IPS-NIHi7 (cell line): ENCODE results near the gene L3MBTL4.
A peak's percentile ranks its signal among the peaks of the same experiment; 100 is the strongest.
"Not testable (repeated sequence)": the region's sequence is repeated elsewhere in the genome, so short reads cannot be mapped to it uniquely, and the experiment has no call there.

Experiments
- DNase-seq: peaks from one replicate; pipeline ENCODE4 v3.0.0; 2012; ENCODE audit warnings: mixed read lengths; ENCODE audit errors: extremely low spot score

The L3MBTL4 gene

GRCh38 chr18:6311456-6312215, 103.1 kb downstream of the L3MBTL4 start:
- DNase-seq: no peak

- DNase-seq: no peak
Observed at GRCh38 chr18:6310714-6311113, 104.0 kb downstream of the L3MBTL4 start.

- DNase-seq: no peak
Observed at GRCh38 chr18:6297875-6298274, 116.8 kb downstream of the L3MBTL4 start.

GRCh38 chr18:6294148-6294784, 120.4 kb downstream of the L3MBTL4 start:
- peak; percentile 26 for DNase-seq

GRCh38 chr18:6289843-6290242, 124.9 kb downstream of the L3MBTL4 start:
- DNase-seq: no peak

- DNase-seq: no peak
Observed at GRCh38 chr18:6286585-6286984, 128.1 kb downstream of the L3MBTL4 start.

GRCh38 chr18:6284761-6285160, 129.9 kb downstream of the L3MBTL4 start:
- DNase-seq: no peak

- no peak for DNase-seq
Observed at GRCh38 chr18:6284300-6284699, 130.4 kb downstream of the L3MBTL4 start.

- no peak for DNase-seq
Observed at GRCh38 chr18:6281874-6282273, 132.8 kb downstream of the L3MBTL4 start.

GRCh38 chr18:6280211-6280743, 134.4 kb downstream of the L3MBTL4 start:
- DNase-seq: no peak

- DNase-seq: no peak
Observed at GRCh38 chr18:6279308-6279707, 135.4 kb downstream of the L3MBTL4 start.

GRCh38 chr18:6273423-6273822, 141.3 kb downstream of the L3MBTL4 start:
- DNase-seq: no peak

- peak; percentile 40 for DNase-seq
Observed at GRCh38 chr18:6272144-6272543, 142.6 kb downstream of the L3MBTL4 start.

- no peak for DNase-seq
Observed at GRCh38 chr18:6271585-6271984, 143.1 kb downstream of the L3MBTL4 start.

- DNase-seq: no peak
Observed at GRCh38 chr18:6270771-6271216, 143.9 kb downstream of the L3MBTL4 start.

GRCh38 chr18:6269660-6270332, 144.9 kb downstream of the L3MBTL4 start:
- no peak for DNase-seq

GRCh38 chr18:6266212-6266611, 148.5 kb downstream of the L3MBTL4 start:
- DNase-seq: no peak

GRCh38 chr18:6261938-6262337, 152.8 kb downstream of the L3MBTL4 start:
- no peak for DNase-seq

GRCh38 chr18:6259324-6259723, 155.4 kb downstream of the L3MBTL4 start:
- DNase-seq: not testable (repeated sequence)

GRCh38 chr18:6257950-6258349, 156.8 kb downstream of the L3MBTL4 start:
- peak; percentile 71 for DNase-seq

- DNase-seq: no peak
Observed at GRCh38 chr18:6256521-6256920, 158.2 kb downstream of the L3MBTL4 start.

GRCh38 chr18:6255886-6256285, 158.8 kb downstream of the L3MBTL4 start:
- DNase-seq: no peak
